Fibroblast of peridontal ligament (primary cell): ENCODE results near the gene MOB1A.
A peak's percentile ranks its signal among the peaks of the same experiment; 100 is the strongest.
"Not testable (repeated sequence)": the region's sequence is repeated elsewhere in the genome, so short reads cannot be mapped to it uniquely, and the experiment has no call there.

Experiments used
- DNase-seq: peaks from one replicate; pipeline ENCODE4 v3.0.0-alpha.2; 2010; ENCODE audit errors: extremely low read depth

MOB1A gene

DNA sequence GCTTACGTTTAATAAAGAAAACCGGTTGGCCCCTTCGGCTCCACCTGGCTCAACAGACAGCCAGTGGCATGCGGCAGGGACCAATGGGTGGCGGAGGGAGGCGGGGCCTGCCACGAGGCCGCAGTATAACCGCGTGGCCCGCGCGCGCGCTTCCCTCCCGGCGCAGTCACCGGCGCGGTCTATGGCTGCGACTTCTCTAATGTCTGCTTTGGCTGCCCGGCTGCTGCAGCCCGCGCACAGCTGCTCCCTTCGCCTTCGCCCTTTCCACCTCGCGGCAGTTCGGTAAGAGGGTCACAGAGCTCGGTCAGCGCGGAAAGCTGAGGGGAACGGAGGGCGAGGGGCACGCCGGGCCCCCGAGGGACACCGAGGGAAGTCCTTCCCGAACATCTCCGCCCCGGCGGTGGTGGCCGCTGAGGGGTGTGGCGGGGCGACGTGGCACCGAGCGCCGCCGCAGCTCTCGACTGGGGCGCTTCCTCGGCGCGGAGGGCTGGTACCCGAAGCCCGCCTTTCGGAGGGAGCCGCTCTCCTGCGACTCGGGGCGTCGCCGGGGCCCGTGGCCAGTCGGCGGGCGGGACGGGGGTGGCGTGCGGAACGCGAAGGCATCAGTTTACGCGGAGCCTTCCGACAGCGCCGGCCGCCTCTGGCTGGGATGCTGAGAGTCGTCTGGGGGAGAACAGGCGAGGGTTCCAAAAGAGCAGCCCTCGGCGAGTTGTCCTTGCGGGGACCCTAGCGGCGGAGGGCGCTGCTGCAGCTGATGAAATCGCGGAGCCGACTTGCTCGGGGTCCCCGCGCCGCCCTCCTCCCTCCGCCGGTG is 20.0 kb upstream of the MOB1A start, which contains the start of gene MTHFD2:
TSS of gene MTHFD2 (plus strand) at position 155 of the 814 bp plus-strand sequence. CDS start at position 182, 27 bp downstream.
- peak; percentile 94 for DNase-seq

GRCh38 chr2:74198023-74198460 is 19.4 kb upstream of the MOB1A start:
- DNase-seq = no peak

DNA sequence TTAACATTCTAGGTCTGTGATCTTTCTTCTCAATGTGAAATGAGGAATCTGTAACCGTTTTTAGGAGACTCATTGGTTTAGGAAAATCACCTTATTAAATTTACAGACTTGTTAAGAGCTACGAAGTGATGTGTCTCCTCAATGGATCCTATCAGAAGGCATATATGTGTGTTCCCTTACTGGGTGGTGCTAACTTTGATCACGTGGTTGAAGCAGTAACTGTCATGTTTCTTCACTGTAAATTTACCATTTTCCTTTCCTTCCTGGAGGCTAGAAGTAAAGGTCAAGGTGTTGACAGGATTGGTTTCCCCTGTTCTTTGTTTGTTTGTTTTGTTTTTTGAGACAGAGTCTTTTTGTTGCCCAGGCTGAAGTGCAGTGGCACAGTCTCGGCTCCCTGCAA is 18.4 kb upstream of the MOB1A start:
- DNase-seq = no peak

DNA sequence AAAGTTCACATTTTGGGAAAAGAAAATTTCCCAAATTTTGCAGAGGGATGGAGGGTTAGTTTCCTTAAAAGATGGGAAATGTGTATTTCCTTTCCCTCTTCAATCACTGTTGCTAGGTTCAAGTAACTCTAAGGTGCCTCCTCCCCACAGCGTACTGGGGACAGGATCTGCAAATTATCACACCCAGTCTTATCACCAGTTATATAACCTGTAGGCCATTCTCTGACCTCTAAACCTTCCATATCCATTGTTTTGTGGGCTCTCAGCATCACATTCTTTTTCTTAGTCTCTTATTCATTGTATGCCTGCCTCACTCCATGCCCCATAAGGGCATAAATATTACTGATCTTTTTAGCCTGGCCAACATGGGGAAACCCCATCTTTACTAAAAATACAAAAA is 16.1 kb upstream of the MOB1A start:
- no peak for DNase-seq

- DNase-seq = no peak
Measured at GRCh38 chr2:74191596-74192380, 13.1 kb upstream of the MOB1A start.

GRCh38 chr2:74188696-74189095 is 10.0 kb upstream of the MOB1A start:
- no peak for DNase-seq

GRCh38 chr2:74188018-74188601 is 9.4 kb upstream of the MOB1A start:
- peak; percentile 66 for DNase-seq

- DNase-seq = not testable (repeated sequence)
Measured at GRCh38 chr2:74186706-74187105, 8.0 kb upstream of the MOB1A start.

DNA sequence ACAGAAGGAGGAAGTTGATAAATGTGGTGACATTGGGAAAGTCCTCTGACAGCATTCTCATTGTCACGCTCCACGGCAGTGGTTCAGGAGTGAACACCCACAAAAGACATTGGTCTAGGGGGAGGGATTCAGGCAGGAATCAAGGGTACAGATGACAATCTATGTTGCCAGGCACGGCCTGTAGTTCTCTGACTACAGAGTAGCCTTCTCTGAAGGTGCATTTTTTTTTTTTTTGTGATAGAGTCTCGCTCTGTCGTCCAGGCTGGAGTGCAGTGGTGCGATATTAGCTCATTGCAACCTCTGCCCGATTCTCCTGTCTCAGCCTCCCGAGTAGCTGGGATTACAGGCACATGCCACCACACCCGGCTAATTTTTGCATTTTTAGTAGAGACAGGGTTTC is 7.4 kb upstream of the MOB1A start:
- no peak for DNase-seq

DNA sequence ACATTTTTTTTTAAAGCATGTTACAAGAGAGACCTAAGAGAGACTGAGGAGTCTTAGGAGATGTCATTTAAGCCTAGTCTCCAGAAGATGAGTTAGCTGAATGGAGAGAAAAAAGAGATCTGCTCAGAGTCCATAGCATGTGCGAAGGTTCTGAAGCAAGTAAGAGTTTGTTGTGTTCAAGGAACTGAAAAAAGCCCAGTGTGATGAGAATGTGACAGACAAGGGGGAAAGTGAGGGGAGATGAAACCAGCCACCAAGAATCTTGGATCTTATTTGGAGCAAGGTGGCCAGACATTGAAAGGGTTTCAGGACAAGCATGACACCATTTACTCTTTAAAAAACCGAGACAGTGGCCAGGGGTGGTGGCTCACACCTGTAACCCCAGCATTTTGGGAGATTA is 5.2 kb upstream of the MOB1A start:
- DNase-seq = no peak

DNA sequence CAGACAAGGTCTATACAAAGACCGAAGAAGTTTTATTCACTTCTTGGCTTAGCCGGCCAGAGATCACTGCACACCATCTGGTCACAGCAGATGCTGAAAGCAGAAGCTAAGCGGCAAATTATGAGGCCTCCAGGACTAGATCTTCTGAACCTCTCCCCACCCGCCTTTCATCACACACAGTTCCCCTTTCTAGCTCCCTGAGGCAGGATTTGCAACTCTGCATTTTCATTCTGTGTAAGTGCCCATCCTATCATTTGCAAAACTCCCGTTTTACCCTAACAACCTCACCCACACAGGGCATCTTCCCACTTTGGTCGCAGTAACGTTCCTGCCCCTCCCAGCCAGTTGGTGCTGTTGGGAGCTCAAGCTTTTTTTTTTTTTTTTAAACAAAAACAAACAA is 3.1 kb upstream of the MOB1A start:
- DNase-seq = peak; percentile 18

DNA sequence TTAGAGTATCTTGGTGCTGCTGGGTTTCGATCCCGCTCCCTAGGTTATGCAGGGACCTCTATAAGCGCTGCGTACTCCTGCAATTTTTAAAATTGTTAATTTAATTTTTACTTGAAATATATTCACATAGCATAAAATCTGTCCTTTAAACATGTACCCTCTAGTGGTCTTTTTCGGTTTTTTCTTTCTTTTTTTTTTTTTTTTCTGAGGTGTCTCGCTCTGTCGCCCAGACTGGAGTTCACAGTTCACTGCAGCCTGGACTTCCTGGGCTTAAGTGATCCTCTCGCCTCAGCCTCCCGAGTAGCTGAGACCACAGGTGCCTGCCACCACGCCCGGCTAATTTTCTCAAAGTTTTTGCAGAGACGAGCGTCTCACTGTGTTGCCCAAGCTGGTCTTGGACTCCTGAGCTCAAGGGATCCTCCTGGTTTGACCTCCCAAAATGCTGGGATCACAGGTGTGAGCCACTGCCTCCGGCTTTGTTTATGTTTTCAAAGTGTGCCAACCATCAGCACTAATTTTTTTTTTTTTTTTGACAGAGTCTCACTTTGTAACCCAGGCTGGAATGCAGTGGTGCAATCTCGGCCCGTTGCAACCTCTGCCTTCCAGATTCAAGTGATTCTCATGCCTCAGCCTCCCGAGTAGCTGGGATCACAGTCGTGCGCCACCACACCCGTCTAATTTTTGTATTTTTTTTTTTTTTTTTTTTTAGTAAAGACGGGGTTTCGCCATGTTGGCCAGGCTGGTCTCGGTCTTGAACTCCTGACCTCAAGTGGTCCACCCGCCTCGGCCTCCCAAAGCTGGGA is 585 bp upstream of the MOB1A start:
- no peak for DNase-seq

GRCh38 chr2:74177696-74178095 is 983 bp downstream of the MOB1A start:
- no peak for DNase-seq

DNA sequence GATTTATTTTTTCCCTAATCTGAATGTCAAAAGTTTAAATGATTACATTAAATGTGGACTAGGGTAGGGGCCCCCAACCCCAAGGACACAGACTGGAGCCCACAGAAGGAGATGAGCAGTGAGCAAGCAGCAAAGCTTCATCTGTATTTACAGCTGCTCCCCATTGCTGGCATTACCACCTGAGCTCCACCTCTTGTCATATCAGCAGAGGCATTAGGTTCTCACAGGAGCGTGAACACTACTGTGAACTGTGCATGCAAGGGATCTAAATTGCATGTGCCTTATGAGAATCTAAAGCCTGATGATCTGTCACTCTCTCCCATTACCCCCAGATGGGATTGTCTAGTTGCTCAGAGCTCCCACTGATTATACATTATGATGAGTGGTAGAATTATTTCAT is 3.8 kb downstream of the MOB1A start:
- DNase-seq = no peak

- DNase-seq = no peak
Measured at GRCh38 chr2:74168739-74169138, 9.9 kb downstream of the MOB1A start.

- DNase-seq = no peak
Measured at GRCh38 chr2:74164761-74165160, 13.9 kb downstream of the MOB1A start.

GRCh38 chr2:74162951-74163350 is 15.7 kb downstream of the MOB1A start:
- no peak for DNase-seq

GRCh38 chr2:74155830-74156229 is 22.8 kb downstream of the MOB1A start:
- no peak for DNase-seq

DNA sequence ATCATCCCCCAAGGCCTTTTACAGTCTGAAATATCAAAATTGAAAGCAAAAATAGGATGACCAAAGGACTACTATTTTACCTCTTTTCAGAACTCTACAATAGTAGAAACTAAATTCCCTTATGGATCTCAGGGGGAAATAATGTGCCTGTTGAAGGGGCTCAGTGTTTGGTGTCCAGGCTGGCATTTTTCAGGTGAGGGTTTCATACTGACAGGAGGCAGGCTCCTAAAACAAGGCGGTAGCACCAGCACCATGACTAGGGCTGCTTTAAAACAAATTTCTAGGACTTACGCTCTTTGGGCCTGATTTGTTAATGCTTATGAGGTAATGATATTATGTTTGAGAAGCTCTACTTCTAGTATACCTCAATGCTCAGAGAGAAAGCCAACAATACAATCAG is 25.7 kb downstream of the MOB1A start:
- DNase-seq = no peak

GRCh38 chr2:74149570-74150319 is 28.9 kb downstream of the MOB1A start:
- no peak for DNase-seq

GRCh38 chr2:74149247-74149525 is 29.5 kb downstream of the MOB1A start:
- no peak for DNase-seq
